HG03457 (cell line): ENCODE measurements around the gene PRKCQ.

Experiments
- ATAC-seq: cut with Tn5 transposase; IDR thresholded peaks from one replicate; pipeline ENCODE4 v1.9.1; 2021; ENCODE audit warnings: moderate number of reproducible peaks; ENCODE audit not compliant: unreplicated experiment

The PRKCQ gene

DNA sequence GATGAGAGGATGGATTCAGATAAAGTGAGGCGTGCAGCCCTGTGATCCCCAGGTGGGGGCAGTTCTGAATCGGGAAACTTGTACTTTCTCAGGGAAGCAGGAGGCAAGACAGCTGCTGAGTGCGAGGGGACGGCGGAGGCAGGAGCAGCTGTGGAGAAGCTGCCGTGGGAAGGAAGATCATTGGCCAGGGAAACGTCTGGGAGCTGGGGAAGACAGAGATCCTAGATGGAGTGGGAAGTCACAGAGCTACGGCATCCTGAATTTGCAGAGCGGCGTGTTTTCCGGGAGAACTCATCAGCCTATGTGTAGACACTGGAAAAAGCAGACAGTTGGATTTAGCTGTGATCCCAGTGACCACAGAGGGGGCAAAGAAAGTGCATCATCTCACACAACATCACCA lies 9.2 kb downstream of the PRKCQ start:
- ATAC-seq: no peak

DNA sequence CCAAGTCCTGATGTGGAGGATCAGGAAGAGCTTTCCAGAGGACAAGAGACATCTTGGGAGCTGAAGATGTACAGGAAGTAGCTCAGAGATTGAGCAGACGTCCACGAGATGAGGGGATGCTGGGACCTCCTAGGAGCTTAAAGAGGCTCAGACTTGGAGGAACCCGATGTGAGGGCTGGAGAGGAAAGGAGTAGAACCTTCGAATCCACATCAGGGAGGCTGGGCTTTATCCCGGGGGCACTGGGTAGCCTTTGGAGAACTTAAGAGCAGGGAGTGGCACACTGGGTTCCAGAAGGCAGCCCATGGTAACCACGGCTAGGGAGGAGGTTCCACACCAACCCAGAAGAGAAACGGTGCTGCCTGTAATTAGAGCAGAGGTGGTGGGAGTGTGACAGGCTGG lies 10.8 kb downstream of the PRKCQ start:
- no peak for ATAC-seq

DNA sequence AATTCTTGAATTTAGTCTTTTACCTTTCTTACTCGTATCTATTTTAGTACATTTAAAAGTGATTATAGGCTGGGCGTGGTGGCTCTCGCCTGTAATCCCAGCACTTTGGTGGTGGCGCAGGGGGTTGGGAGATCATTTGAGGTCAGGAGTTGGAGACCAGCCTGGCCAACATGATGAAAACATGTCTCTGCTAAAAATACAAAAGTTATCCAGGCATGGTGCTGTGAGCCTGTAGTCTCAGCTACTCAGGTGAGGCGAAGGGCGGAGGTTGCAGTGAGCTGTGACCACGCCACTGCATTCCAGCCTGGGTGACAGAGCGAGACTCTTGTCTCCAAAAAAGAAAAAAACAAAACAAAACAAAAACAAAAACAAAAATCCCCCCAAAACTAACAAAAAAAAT lies 12.2 kb downstream of the PRKCQ start:
- ATAC-seq: no peak

DNA sequence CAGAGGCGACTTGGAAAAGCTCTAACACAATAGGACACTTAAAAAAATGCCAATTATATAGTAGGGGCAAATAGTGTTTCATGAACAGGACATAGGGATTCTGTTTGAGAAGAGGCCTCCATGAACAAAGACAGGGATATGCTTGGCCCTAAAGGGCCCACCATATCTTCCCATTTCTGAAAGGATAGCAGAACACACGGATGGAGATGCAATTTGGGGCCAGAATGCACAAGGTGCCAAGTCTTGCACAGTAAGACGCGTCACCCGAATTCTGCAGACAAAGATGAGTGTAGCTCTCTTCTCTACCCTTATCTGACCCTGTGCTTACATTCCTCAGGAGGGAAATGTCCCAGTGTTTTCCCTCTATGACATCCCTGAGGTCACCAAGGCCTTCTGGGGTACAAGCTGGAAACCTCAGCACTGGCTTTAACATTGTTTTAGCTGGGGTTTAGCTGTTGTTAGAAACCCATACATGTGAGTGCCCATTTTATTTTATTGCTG lies 12.8 kb downstream of the PRKCQ start:
- ATAC-seq: no peak

- no peak for ATAC-seq
Observed at GRCh38 chr10:6565588-6565987, 14.5 kb downstream of the PRKCQ start.

DNA sequence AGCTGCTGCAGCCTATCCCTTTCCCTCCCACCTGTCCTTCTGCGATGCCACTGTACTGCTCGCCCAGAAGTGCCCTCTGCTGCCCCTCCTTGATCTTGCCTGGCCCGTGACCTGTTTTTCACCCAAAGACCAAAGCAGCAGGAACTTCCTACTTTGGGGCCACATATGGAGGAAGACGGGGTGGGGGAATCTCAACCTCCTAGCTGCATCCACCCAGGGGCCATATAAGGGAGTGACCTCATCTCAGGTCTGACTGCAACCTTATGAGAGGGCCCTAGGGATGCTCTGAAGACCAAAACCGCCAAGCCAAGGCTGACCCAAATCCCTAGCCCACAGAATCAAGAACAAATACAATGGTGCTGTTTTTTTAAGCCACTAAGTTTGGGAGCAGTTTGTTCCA lies 15.7 kb downstream of the PRKCQ start:
- no peak for ATAC-seq

DNA sequence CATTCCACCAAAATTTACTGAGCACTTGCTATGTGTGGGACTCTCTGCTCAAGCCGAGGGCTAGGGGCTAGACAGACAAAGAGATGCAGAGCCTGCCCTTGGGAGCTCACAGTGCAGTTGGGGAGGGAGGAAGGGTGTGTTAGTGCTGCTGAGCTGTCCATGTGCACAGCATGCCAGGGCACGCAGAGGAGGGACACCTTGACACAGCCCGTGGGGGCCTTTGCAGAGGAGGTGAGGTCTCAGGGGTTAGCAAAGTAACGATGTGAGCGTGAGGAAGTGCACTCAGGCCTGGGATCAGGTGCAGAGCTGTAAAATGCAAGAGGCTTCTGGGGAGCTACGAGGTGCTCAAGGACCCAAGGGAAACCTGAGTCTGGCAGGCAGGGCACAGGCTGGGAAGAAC lies 16.3 kb downstream of the PRKCQ start:
- no peak for ATAC-seq

DNA sequence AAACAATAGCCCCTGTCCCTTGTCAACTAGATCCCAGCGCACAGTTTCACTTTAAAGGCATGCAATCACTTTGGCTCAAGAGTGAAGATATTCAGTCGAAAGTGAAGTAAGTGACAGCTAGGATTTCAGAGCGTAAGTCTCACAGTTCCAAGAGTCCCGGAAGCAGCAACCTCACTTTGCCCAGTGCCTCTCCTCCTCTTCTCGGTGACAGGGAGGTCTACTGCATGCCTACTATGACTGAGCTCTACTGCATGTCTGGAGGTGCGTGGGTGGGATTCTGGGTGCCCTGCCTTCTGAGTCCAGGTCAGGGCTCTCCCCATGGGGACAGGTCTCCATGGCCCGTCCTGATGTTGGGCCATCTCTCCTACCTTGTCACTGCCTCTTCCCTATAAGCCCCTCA lies 17.0 kb downstream of the PRKCQ start:
- no peak for ATAC-seq

DNA sequence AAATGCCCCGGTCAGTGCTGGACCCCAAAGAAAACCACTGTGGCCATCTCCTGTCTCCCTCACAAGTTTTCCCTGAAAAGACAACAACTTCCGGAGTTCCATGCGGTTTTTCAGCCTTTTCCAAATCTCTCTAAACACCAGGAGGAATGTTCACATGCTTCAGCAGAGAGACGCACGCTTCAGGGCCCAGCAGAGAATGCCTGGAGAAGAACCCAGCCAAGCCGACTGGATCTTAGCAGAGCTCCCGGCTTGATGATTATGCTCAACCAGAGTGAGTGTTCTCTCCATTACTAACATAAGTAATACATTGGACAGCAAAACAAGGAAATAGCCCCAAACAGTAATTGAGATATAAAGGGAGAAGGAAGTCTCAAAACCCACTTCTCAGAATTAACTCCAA lies 17.9 kb downstream of the PRKCQ start:
- no peak for ATAC-seq

GRCh38 chr10:6561552-6561951 lies 18.5 kb downstream of the PRKCQ start:
- no peak for ATAC-seq

DNA sequence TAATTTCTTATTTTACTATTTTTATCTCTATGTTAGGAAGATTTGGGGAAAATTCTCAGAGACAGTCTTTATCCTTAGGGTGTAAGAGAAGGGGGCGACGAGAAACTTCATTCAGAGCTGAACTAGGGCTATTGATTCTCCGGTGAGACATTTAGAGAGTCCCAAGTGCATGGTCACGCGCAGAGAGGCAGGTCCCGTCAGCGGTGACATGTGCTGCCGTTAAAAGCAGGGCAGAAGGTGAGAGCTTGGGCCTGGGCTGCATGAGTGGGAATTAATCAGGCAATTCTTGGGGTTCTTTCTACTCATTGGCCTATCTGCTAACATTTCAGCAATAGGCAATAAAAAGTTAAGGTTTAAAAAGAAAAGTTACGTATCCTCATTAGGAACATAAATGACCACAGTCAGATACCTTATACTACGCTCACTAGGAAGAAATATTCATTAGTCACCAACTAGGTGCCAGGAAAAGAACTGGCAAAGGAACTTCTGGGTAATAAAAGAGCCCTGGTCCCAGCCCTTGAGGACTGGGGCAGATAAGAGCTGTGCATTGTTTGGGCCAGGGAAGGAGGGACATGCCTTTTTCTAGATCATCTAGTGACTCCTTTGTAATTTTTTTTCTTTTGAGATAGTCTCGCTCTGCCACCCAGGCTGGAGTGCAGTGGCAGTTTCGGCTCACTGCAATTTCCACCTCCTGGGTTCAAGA lies 21.2 kb downstream of the PRKCQ start:
- ATAC-seq: no peak

DNA sequence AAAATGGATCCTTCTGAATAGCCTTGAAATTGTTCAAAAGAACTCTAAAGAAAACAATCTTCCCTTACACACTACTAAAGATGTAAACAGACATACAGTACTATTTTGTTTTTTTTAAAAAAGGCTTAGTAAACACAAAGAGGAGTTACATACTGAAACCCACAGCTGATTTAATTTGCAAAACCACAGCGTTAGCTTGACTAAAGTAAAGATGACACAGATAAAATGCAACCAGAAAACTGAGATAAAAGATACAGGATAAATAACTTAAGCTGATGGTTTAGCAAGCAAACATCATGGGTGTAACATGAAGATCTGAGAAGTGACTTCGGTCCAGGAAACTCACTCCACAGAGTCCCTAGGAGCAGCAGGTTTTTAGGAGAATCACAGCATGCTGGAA lies 21.8 kb downstream of the PRKCQ start:
- ATAC-seq: no peak

DNA sequence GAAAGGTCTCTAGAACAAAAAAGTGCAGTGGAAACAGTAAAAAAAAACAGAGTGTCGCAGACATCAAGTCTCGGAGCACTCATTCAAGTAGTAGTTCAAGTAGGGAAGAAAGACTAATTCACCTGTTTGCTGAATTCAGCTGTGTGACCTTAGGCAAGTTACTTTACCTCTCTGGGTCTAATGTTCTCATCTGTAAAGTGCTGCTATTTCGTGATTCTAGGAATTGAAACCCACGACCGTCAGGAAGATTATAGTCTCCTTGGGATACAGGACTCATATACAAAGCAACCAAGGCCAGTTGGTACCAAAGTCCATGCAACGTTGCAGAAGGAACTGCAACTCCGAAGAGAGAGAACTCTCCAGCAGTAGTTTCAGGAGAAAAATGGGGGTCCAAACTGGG lies 26.1 kb downstream of the PRKCQ start:
- ATAC-seq: no peak

DNA sequence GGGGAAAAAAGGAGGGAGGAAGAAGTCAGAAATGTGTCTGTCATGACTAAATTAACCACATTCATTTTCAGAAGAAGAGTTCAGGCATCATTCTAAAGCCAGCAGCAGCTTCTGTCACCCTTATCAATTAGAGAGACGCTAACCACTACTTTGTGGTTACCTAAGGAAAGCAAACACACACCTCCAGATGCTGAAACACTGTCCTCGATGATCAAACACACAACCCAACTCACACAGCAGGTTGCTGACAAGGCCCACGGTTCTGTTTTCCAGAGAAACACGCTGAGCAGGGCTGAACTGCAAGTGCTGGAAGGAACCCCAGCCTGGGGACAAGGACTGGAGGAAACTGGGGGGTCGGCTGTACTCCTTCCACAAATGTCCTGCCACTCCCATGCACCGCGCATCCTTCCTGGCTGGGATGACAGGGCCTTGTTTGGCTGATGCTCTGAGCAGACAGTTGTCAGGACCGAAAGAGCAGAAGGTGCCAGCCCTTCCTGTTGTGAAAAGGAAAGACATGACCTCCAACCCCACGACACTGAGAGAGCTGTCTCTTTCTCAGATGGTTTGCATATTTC lies 36.6 kb downstream of the PRKCQ start:
- ATAC-seq: no peak

- no peak for ATAC-seq
Observed at GRCh38 chr10:6542999-6543430, 37.1 kb downstream of the PRKCQ start.

GRCh38 chr10:6539833-6540232 lies 40.2 kb downstream of the PRKCQ start:
- ATAC-seq: no peak

- no peak for ATAC-seq
Observed at GRCh38 chr10:6537770-6538169, 42.3 kb downstream of the PRKCQ start.

GRCh38 chr10:6536102-6536501 lies 44.0 kb downstream of the PRKCQ start:
- ATAC-seq: no peak

GRCh38 chr10:6535156-6535764 lies 44.8 kb downstream of the PRKCQ start:
- no peak for ATAC-seq

DNA sequence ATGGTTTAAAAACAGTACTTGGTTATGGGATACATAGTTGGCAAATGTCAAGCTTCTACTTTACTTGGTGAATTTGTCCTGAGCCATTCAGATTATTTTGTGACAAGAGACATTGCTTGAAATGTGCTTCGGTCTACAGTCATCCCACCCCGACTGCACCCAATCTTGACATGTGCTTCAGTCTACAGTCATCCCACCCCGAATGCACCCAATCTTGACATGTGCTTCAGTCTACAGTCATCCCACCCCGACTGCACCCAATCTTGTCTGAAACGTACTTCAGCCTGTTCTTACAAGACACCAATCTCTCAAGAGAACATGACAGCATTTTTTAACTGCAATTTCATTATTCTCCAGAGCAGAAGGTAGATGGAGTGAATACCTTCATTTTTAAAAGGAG lies 47.8 kb downstream of the PRKCQ start:
- ATAC-seq: no peak

DNA sequence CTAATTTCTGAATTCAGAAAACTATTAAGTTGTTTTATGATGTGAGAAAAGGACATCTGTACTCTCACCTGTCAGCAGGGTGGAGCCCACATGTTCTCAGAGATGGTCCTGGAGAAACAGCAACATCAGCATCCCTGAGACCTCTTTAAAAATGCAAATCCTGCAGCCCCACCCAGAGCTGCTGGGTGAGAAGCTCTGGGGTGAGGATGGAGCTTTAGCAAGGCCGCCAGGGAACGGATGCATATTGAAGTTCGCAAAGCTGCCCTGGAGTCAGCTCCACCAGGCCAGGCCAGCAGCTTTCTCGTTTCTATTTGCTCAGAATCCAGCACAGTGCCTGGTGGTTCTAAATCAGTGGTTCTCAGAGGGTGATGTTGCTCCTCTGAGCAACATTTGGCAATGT lies 49.1 kb downstream of the PRKCQ start:
- no peak for ATAC-seq

- ATAC-seq: no peak
Observed at GRCh38 chr10:6530211-6530840, 49.8 kb downstream of the PRKCQ start.
